Hepatocyte (in vitro differentiated cells): Measurements from ENCODE around the gene ALPP.

Experiments
- EZH2 ChIP-seq: fragments of 200-600 bp; sonication (generic); IDR thresholded peaks from 2 replicates; pipeline ENCODE4 v1.6.1; 2016; ENCODE audit warnings: antibody characterized with exemption, mild to moderate bottlenecking, borderline replicate concordance
- TF ChIP-seq, protein P1 (sequence below): fragments of 200-600 bp; sonication (generic); IDR thresholded peaks from 2 replicates; pipeline ENCODE4 v1.5.1; 2016; ENCODE audit warnings: antibody characterized with exemption, mild to moderate bottlenecking; ENCODE audit not compliant: poor library complexity

DNA sequence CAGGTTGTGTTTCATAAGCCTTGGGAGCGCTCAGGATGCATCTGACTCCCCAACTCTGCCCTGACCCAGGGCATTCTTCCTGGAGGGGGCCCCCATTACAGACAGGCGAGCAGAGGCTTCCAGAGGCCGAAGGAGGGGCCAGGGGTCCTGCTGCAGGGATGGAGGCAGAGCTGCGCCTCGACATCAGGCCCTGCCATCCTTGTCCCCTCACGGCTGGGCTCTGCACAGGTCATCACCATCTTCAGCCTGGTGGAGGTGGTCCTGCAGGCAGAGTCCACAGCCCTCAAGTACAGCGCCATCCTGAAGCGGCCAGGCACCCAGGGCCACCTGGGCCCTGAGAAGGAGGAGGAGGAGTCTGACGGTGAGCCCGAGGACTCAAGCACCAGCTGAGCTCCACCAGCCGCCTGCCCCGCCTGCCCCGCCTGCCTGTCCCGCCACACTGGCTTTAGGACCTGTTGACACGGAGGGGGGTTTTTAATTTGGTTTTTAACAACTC lies 42.3 kb upstream of the ALPP start:
- TF ChIP-seq, protein P1, sequence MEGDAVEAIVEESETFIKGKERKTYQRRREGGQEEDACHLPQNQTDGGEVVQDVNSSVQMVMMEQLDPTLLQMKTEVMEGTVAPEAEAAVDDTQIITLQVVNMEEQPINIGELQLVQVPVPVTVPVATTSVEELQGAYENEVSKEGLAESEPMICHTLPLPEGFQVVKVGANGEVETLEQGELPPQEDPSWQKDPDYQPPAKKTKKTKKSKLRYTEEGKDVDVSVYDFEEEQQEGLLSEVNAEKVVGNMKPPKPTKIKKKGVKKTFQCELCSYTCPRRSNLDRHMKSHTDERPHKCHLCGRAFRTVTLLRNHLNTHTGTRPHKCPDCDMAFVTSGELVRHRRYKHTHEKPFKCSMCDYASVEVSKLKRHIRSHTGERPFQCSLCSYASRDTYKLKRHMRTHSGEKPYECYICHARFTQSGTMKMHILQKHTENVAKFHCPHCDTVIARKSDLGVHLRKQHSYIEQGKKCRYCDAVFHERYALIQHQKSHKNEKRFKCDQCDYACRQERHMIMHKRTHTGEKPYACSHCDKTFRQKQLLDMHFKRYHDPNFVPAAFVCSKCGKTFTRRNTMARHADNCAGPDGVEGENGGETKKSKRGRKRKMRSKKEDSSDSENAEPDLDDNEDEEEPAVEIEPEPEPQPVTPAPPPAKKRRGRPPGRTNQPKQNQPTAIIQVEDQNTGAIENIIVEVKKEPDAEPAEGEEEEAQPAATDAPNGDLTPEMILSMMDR: no peak
- no peak for TF ChIP-seq EZH2
